Stimulated activated CD4-positive, alpha-beta T cell treated with anti-CD3 and anti-CD28 coated beads, Interleukin-12 subunit alpha, Interleukin-12 subunit beta, amount 100 ng/mL, for 48 hours (primary cell): Measurements from ENCODE around the gene SCAMP5.

ENCODE experiments used
- DNase-seq, 3 donors: peaks; one replicate each; pipeline ENCODE4 v3.0.0-alpha.2; 2020; ENCODE audit warnings: low read depth in 2 of 3, low spot score in 1 of 3

The SCAMP5 gene, protein sequence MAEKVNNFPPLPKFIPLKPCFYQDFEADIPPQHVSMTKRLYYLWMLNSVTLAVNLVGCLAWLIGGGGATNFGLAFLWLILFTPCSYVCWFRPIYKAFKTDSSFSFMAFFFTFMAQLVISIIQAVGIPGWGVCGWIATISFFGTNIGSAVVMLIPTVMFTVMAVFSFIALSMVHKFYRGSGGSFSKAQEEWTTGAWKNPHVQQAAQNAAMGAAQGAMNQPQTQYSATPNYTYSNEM

DNA sequence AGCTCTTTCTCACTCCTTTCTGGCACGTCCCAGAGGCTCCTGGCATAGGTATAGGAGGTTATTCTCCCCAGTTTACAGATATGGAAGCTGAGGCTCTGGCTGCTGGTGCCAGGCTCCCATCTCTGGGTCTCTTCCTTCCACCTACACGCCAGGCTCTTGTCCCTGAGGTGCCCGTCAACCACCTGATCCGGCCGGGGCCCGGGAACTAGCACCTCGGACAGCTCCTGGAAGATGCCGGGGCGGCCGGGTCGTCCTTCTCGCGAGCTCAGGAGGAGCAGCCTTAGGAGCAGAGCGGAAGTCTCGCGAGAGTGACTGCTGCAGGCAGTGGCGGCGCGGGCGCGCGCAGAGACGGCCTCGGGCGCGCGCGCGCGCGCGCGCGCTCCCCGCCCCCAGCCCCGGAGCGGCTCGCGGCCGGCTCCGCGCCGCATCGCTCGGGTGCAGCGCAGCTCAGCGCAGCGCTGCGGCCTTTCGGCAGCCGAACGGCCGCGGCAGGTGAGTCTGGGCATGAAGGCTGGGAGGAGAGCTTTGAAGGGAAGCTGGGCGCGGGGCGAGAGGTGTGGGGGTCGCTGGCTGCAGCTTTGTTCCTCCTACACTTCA, at the start of gene SCAMP5:
Gene SCAMP5, plus strand, starts transcription at position 382 of the 597 bp plus-strand sequence. CDS start 16,277 bp downstream, outside the sequence.
- DNase-seq = peak; percentile 85 to 95 (median 90)

DNA sequence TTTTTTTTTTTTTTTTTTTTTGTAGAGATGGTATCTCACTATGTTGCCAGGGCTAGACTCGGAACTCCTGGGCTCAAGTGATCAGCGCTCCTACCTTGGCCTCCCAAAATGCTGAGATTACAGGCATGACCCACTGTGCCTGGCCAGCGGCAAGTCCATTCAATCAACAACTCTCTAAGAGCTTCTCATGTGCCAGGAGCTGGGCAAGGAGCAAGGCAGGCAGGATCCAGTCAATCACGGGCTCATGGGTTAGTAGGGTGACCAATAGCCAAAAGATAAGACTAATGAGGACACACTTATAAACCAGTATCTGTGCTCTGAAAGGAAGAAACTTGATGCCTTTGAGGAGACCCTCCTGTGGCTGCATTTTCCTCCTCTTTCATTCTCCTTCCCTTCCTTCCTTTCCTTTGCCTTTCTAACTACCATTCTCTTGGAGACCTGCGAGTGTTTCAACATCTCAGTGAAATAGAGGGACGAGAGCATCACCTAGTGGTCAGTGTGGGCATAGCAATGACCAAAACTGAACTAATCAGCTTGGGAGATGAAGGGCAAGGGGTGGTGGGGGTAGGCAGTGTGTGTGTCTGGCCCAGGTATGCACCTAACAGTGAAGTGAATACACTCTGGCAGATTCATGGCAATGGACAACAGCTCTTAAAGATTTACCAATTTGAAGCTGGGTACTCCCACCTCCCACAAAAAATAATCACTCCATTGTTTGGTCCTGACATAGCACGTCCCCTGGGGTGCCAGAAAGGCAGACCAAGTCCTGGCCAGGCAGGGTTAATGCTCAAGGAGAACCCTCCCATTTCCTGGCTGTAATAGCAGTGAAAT, 45.1 kb upstream of the SCAMP5 start:
- DNase-seq = peak; percentile 58 to 87 (median 66)

DNA sequence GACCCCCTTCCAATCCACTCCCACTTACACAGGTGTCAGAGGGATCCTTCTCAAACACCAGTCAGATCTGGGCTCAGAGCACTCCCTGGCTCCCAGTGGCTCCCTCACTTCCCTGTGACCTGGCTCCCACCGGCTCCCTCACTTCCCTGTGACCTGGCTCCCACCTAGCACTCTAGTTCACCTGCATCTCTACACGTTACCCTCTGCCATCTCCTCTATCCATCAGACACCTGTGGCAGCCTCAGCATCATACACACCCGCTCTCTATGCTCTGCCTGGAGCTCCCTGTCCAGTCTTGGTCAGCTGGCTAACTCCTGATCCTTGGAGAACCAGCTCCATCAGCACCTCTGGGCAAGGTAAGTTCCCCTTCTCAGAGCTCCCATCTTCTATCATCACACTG, 44.4 kb upstream of the SCAMP5 start:
- DNase-seq = no peak

DNA sequence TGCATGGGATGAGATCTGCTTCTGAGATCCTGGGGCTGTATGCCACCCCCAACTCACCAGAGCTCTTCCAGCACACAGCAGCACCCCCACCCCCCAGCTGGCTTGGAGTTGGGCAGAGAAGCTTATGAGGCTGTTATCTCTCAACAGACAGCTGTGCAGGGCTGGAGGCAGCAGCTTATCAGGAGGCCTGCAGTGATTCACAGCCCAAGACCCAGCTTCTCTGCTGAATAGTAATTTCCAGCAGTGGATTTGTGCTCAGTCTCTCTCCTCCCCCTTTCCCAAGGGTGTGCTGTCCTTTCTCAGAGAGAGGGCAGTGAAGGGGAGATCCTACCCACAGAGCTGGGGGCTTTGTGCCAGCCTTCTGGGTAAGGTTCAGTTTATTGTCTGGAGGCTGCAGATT, 40.8 kb upstream of the SCAMP5 start:
- no peak for DNase-seq

DNA sequence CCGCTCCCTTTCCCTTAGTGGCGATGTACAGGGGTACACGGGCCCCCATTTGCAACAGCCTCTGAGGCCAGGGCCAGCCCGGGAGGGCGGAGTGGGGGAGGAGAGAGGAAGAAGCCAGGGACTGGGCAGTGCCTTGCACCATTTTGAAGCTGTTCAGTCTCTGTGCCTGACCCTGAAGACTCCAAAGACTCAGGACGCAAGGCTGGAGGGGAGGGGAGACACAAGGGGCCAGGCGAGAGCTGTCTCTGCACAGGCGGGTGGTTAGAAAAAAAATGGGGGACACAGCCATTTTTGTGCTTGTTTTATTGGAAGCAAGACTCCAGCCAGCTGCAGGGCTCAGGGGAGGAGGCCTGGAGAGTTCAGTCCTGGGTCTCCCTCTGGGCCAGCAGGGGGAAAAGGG, 40.3 kb upstream of the SCAMP5 start:
- no peak for DNase-seq

DNA sequence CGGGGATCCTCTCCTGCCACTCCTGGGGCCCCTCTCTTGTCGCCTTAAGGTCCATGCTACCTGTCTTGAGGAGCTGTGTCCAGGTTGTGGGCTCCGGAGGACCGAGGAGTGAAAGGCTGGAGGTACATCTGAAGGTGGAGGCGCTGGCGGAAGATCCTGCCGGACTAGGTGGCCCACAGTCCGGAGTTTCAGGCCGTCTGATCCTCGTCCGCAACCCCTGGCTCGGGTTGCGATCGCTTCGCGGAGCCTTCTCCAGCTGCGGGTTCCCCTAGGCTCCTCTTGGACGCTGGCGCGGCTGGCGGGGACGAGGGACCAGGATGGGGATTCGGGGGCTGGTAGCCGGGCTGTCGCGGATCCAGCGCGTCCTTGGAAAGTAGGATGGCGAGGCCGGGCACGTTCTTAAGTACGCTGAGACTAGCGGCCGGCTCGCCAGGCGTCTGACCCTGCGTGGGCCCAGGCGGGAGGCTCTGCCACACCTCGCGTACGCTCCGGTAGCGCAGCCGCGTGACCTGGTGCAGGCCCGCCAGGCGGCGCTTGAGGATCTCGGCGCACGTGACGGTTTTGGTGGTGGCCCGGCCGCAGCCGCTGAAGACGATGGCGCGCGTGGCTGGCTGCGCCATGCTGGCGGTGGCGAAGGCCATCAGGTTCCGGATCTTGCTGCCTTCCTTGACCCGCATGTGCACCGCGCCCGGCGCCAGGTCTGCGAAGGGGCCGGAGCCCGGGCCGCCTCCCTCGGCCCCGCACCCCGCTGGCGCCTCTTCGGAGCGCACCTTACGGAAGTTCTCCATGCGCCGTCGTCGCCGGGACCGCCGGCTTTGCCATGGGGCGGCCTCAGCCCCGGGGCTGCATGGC, 39.3 kb upstream of the SCAMP5 start:
- DNase-seq = peak; percentile 51 to 70 (median 57)

DNA sequence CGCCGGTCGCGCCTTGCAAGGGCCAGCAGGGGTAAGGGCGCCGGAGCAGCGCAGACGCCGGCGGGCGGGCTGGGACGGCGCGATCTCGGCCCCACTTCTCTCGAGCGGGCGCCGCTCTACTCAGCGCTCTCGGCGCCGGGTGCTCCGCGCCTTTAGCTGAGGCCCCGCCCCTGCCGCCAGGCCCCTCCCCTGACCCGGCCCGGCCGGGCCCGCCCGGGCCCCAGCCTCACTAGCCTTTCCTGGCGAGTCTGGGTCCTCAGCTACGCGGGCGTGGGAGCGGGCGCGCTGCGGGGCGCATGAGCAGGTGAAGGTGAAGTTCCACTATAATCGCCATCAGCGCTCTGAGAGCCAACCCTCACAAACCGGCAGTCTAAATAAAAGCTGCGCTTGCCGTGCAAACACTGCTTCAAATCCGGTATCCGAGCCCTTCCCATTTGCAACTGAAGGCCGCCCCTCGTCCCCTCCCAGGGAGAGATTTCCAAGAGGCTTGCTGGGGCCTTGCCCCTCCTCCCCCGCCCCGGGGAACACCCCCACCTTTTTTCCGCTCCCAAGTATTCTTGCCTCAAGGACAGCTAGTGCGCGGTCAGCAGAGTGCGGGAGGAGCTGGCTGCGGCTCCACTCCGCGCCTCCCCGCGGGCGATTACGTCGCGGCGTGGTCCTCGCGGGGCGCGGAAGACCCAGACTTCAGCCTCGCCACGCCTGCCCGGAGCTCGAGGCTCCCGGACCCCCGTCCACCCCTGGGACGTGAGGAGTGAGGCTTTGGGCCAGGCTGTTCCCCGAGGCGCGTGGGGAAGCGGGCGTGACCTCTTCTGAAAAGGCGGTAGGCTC, 38.5 kb upstream of the SCAMP5 start, which contains the start of gene RPP25:
Gene RPP25, minus strand, starts transcription at position 125 of the 828 bp plus-strand sequence. CDS start 189 bp downstream, outside the sequence.
- peak; percentile 41 to 75 (median 72) for DNase-seq

DNA sequence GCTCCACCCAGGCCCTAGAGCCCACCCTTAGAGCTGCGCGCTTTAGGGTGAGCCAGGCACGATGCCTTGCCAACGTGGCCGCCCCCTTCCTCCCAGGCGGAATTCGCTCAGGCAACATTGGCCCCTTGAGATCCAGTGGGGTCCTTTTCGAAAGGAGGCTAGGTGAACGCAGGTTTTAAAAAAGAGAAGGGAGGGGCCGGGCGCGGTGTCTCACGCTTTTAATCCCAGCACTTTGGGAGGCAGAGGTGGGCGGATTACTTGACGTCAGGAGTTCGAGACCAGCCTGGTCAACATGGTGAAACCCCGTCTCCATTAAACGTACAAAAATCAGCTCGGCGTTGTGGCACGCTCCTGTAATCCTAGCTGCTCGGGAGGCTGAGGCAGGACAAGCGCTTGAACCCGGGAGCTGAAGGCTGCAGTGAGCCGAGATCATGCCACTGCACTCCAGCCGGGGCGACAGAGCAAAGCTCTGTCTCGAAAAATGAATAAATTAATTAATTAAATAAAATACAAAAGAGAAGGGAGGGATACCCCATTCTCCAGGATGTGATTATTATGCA, 37.8 kb upstream of the SCAMP5 start:
- no peak for DNase-seq

DNA sequence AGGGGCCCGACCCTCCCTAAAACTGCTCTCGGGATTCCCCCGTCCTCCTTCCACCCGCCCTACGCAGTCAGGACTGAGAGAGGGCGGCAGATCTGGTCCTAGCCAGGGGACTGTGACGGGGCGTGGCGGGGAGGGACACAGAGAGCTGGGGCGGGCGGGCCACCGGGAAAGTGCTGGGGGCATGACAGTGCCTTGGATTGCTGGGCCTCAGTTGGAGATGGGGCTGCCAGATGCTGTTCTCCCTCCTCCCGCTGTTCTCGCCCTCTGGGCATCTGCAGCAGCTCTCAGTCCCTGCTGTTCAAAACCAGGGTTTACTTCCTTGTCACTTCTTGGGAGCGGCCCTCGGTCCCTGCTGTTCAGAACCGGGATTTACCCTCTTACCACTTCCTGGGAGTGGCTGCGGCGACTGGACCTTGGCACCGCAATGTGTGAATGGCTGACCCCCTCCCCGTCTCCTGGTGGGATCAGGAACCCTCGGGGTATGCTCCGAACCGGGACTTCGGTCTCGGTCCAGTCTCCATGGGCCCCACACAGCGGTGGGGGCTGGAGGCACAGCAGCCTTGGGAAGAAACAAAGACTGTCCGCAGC, 36.9 kb upstream of the SCAMP5 start:
- no peak for DNase-seq

DNA sequence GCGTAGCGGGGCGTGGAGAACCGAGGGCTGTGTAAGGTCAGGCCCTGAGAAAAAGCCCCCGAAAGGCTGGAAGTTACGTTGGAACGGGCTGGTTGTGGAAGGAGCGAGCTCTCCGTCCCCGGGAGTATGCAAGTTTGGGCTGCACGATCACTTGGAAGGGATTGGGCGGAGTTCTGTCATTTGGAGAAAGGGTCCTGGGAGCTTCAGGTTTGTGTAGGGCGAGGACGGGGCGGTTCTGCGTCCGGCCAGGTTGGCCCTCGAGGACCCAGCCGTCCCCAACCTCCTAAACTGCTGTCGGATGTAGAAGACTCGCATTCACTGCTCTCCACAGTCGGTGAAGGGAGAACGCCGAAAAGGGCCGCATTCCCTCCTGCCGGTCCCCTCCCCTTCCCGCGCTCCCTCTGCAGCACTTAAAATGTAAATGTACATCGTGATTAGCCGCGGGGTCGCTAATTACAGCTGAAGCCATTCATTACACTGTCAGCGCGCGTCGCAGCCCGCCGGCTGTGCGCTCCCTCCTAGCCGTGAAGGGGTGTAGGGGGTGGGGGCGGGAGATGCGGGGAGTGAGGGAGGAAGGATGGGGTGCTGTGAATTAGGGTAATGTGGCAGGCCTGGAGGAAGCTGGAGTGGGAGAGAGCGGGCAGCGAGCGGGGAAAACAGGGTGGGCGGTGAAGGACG, 36.3 kb upstream of the SCAMP5 start:
- no peak for DNase-seq

DNA sequence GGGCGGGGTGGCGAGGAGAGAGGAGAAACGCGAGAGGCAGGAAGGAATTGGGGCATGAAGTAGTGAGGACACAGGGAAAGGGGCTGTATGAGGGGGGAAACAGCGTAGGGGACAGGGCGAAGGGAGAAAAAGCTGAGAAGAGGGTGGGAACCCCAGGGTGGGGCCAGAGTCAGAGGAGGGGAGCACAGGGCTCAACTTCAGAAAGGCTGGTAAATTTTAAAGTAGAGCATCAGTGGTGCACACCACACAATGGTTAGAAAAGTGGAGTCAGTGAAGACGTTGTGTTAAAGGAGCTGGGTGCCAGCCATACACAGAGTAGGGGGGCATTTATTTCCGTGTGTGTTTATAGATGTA, 35.8 kb upstream of the SCAMP5 start:
- no peak for DNase-seq

DNA sequence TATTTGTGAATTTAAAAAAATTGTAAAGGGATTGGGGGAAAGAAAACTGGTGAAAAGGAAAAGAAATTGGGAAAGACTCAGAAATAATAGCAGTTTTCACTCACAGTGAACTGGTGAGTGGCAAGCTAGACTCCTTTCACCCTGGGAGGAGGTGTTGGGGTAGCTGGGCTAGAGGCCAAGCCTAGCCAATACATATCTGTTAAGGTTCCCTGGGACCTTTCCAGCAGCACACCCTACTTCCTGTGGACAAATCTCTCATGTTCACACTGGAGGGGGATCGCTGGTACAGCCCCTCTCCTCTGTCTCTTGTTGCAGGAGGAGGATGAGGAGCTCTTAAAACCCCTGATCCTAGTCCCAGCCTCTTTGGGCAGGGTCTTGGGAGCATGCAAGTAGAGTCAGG, 35.1 kb upstream of the SCAMP5 start:
- no peak for DNase-seq

DNA sequence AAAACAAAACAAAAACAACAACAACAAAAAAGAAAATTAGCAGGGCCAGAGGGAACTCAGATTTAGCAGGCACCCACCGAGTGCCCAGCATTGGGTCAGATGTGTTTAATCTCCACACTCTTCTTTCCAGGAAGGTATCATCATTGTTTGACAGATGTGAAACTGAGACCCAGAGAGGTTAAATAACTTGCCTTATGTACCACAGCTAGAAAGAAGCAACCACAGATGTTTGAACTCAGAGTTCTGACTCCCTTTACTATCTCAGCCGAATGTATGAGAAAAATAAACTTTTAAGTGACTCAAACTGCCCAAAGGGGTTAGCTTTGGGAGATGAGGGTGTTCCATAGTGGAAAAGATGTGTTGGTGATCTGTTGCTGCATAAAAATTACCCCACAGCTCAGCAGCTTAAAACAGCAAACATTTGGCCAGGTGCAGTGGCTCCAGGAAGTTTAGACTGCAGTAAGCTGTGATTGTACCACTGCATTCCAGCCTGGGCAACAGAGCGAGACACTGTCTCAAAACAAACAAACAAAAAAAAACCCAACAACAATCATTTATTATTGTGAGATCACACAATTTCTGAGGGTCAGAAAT, 34.3 kb upstream of the SCAMP5 start:
- DNase-seq = no peak

DNA sequence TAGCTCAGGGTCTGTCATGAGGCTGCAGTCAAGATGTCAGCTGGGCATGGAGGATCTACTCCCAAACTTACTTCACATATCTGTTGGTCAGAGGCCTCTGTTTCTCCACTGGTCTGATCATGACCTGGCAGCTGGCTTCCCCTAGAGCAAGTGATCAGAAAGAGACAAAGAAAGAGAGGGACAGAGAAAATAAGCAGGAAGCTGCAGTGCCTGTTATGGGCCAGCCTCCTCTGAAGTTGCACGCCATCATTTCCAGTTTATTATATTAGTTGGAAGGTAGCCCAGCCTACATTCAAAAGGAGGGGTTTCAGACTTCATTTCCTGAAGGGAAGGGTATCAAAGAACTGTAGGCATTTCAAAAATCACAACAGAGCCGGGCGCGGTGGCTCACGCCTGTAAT, 33.7 kb upstream of the SCAMP5 start:
- no peak for DNase-seq

DNA sequence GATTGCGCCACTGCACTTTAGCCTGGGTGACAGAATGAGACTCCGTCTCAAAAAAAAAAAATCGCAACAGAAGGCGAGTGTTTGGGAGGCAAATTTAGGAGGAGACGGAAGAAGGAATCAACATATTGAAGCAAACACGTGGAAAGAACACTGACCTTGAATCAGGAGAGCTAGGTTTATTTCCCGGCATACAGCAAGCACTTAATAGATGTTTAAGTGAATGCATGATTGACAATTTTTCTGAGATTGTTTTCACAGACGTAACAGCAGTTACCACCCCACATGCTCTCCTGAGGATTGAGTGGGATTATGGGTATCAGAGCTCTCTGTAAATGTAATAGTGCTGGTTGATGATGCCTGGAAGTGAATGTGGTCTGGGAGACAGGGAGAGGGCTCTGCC, 33.1 kb upstream of the SCAMP5 start:
- no peak for DNase-seq

DNA sequence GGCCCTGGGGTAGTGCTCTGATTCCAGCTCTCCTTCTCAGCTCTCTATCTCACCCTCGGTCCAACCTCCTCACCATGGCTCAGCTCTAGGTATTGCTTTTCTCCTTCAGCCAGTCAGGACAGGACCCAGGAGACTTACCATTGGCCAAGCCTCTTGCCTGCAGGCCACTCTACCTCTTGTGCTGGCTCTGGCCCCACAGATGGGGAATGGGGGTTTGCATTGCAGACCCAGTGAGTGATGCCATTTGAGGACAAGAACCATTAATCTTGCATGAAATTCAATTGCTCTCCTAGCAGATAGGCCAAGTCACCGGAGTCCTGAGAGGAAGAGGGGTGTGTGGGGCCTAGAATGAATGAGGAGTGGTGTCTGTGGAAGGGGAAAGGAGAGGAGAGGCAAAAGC, 32.7 kb upstream of the SCAMP5 start:
- no peak for DNase-seq

DNA sequence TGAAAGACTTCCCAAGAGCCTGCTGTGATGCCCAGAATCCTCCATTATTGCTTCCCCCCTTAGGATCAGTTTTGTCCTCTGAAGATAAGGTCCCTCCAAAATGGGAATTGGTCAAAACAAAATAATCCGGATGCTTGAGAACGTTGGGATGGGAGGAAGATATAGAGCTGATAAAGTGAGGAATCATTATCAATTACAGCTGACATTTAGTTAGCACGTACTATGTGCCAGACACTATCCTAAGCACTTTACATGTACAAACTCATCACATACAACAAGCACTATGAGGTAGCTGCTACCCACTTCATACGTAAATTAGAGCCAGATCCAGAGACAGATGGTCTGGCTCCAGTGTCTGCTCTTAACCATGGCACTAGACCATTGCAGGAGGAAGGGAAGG, 32.1 kb upstream of the SCAMP5 start:
- DNase-seq = no peak

DNA sequence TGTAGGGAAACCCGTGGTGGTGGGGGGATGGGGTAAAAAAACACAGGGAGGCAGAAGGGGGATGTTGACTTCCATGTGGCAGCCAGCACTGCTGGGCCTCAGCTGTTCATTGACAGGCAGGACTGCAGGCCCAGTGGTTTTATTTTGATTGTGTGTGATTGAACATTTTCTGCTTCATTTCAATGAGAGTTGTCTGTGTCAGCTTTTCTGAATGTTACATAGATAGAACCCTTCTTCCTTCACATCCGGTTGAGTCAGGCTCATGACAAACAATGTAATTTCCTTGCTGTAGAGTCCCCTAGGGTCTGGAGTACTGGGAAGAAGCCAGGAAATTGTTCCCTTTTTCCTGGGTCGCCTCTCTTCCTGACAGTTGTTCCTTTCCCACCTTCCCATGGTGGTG, 30.6 kb upstream of the SCAMP5 start:
- DNase-seq = no peak

DNA sequence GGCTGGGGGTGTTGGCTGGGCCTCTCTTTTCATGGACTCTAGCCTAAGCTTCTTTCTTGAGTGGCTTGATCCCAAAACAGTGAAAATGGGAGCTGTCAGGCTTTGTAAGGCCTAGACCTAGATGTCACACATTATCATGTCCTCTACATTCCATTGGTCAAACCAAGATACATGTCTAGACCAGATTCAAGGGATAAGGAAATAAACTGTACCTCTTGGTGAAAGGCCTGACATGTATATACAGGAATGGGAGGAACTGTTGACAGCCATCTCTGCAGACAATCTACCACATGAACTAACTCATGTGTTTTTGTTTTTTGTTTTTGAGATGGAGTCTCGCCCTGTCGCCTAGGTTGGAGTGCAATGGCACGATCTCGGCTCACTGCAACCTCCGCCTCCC, 27.7 kb upstream of the SCAMP5 start:
- no peak for DNase-seq
